Common myeloid progenitor, CD34-positive (primary cell): Measurements from ENCODE around the gene SEMA4D.

Experiments
- CTCF ChIA-PET: fragments of 350-600 bp; sonication (Branson Sonifier 250); formaldehyde crosslinking; loops from one replicate; lab custom pipeline; 2021; ENCODE audit warnings: antibody characterized with exemption; lab: Charles Lee
- POLR2A ChIA-PET: fragments of 350-600 bp; sonication (Branson Sonifier 250); formaldehyde crosslinking; loops from one replicate; lab custom pipeline; 2021; ENCODE audit warnings: antibody characterized with exemption; lab: Charles Lee
- DNase-seq, 3 donors: peaks; one replicate each; pipeline versions ENCODE4 v3.0.0 to v3.0.0-alpha.2; 2013
- H3K27ac ChIP-seq, 2 experiments: 1 replicate in 1 of 2; 2 replicates in 1 of 2; pipeline ENCODE4 v1.7.0; 2013; ENCODE audit warnings: inconsistent platforms in 2 of 2, low read length in 2 of 2, mild to moderate bottlenecking in 2 of 2, low read depth in 1 of 2, moderate library complexity in 1 of 2; ENCODE audit not compliant: severe bottlenecking in 2 of 2, insufficient read depth in 1 of 2, poor library complexity in 1 of 2
- H3K27me3 ChIP-seq, 5 experiments: replicated peaks in 2 of 5; 1 replicate in 3 of 5; 2 replicates in 2 of 5; pipeline versions ENCODE4 v1.6.1 to v1.7.0; 2013; ENCODE audit warnings: low read length in 4 of 5, mild to moderate bottlenecking in 2 of 5, moderate library complexity in 2 of 5, inconsistent platforms in 1 of 5; ENCODE audit not compliant: insufficient read depth in 5 of 5, control insufficient read depth in 4 of 5
- H3K36me3 ChIP-seq, 4 experiments: 1 replicate in 2 of 4; 2 replicates in 2 of 4; pipeline versions ENCODE4 v1.6.1 to v1.7.0; 2013; ENCODE audit warnings: low read length in 3 of 4, control low read depth in 1 of 4, mild to moderate bottlenecking in 1 of 4; ENCODE audit not compliant: control insufficient read depth in 4 of 4, insufficient read depth in 4 of 4
- H3K4me1 ChIP-seq, 4 experiments: 1 replicate in 3 of 4; 2 replicates in 1 of 4; pipeline versions ENCODE4 v1.6.1 to v1.7.1; 2013; ENCODE audit warnings: low read length in 3 of 4, mild to moderate bottlenecking in 3 of 4, control low read depth in 1 of 4, inconsistent platforms in 1 of 4, moderate library complexity in 1 of 4; ENCODE audit not compliant: control insufficient read depth in 4 of 4, insufficient read depth in 4 of 4; ENCODE audit errors: control extremely low read depth in 1 of 4
- H3K4me3 ChIP-seq, 7 experiments: 1 replicate in 4 of 7; 2 replicates in 3 of 7; pipeline versions ENCODE4 v1.5.1 to v1.7.0; 2013; ENCODE audit warnings: mild to moderate bottlenecking in 7 of 7, low read length in 6 of 7, moderate library complexity in 6 of 7, inconsistent platforms in 2 of 7, low read depth in 2 of 7, control low read depth in 1 of 7; ENCODE audit not compliant: insufficient read depth in 4 of 7, control insufficient read depth in 1 of 7; ENCODE audit errors: extremely low read depth in 1 of 7
- H3K9me3 ChIP-seq, 5 experiments: 1 replicate in 4 of 5; 2 replicates in 1 of 5; pipeline versions ENCODE4 v1.6.1 to v1.7.1; 2013; ENCODE audit warnings: low read length in 4 of 5, mild to moderate bottlenecking in 2 of 5, inconsistent platforms in 1 of 5, low read depth in 1 of 5, moderate library complexity in 1 of 5; ENCODE audit not compliant: control insufficient read depth in 4 of 5, insufficient read depth in 2 of 5; ENCODE audit errors: control extremely low read depth in 1 of 5
- WGBS: methylation state at CpG from one replicate; pipeline ENCODE4 v1.1.5; 2013; ENCODE audit not compliant: insufficient coverage; 5-methylcytosine and 5-hydroxymethylcytosine counted together

SEMA4D gene

GRCh38 chr9:89413963-89414638 lies 83.8 kb downstream of the SEMA4D start:
- Histone ChIP-seq H3K27ac (no peak overlapping the region), H3K9me3 (peaks cover 0 to 3% (median 0%) of the 10 kb centered on the region in 5 experiments), H3K4me3 (no peak overlapping the region), H3K36me3 (peaks cover 13 to 50% (median 17%) of the 10 kb centered on the region in 4 experiments), H3K27me3 (no peaks in the 10 kb centered on the region), H3K4me1 (peaks cover 13 to 70% (median 51%) of the 10 kb centered on the region in 4 experiments)
- DNase-seq = no peak
- 92% methylated on average over 4 of the region's 4 CpGs for WGBS
- ChIA-PET POLR2A (no interaction called here), CTCF (interaction anchor here (1.0 to 1.1 kb wide), 2 partner anchors 11 to 135 kb away, joined by 3 to 4 read pairs; no protein-coding TSS in a partner anchor)

- H3K9me3 ChIP-seq = peaks cover 0 to 3% (median 0%) of the 10 kb centered on the region in 5 experiments
- H3K27ac ChIP-seq = no peak overlapping the region
- no peak for DNase-seq
- H3K36me3 ChIP-seq = peaks cover 13 to 49% (median 17%) of the 10 kb centered on the region in 4 experiments
- CTCF ChIA-PET = no interaction called here
- POLR2A ChIA-PET = no interaction called here
- 100% methylated on average over 2 of the region's 4 CpGs for WGBS
- H3K4me3 ChIP-seq = no peak overlapping the region
- H3K27me3 ChIP-seq = no peaks in the 10 kb centered on the region
- H3K4me1 ChIP-seq = peaks cover 20 to 71% (median 51%) of the 10 kb centered on the region in 4 experiments
These were observed 85.0 kb downstream of the SEMA4D start for GRCh38 chr9:89412951-89413350.

- Histone ChIP-seq H3K36me3 (peaks cover 10 to 46% (median 17%) of the 10 kb centered on the region in 4 experiments), H3K4me1 (peaks cover 23 to 71% (median 51%) of the 10 kb centered on the region in 4 experiments), H3K9me3 (peaks cover 0 to 3% (median 0%) of the 10 kb centered on the region in 5 experiments), H3K27me3 (no peaks in the 10 kb centered on the region), H3K27ac (no peak overlapping the region), H3K4me3 (no peak overlapping the region)
- no peak for DNase-seq
- WGBS = 96% methylated on average over 4 of the region's 5 CpGs
- ChIA-PET POLR2A (no interaction called here), CTCF (no interaction called here)
These were observed 85.4 kb downstream of the SEMA4D start for GRCh38 chr9:89412541-89412940.

- no peak for DNase-seq
- peak overlapping the region in 1 of 2 experiments; percentile 20 for H3K27ac ChIP-seq
- ChIA-PET CTCF (no interaction called here), POLR2A (no interaction called here)
- H3K4me3 ChIP-seq = no peak overlapping the region
- whole genome bisulfite sequencing = 100% methylated on average over 6 of the region's 6 CpGs
- peaks cover 0 to 3% (median 0%) of the 10 kb centered on the region in 5 experiments for H3K9me3 ChIP-seq
- peaks cover 10 to 50% (median 17%) of the 10 kb centered on the region in 4 experiments for H3K36me3 ChIP-seq
- H3K27me3 ChIP-seq = no peaks in the 10 kb centered on the region
- peaks cover 23 to 71% (median 52%) of the 10 kb centered on the region in 4 experiments for H3K4me1 ChIP-seq
These were observed 86.2 kb downstream of the SEMA4D start for GRCh38 chr9:89411759-89412158.

GRCh38 chr9:89410641-89411350 lies 87.1 kb downstream of the SEMA4D start:
- Histone ChIP-seq H3K27me3 (no peaks in the 10 kb centered on the region), H3K36me3 (peaks cover 10 to 45% (median 17%) of the 10 kb centered on the region in 4 experiments), H3K27ac (peak overlapping the region; percentile 18 to 20), H3K4me3 (peak overlapping the region in 1 of 7 experiments; percentile 0), H3K4me1 (peaks cover 23 to 76% (median 60%) of the 10 kb centered on the region in 4 experiments), H3K9me3 (peaks cover 0 to 3% (median 0%) of the 10 kb centered on the region in 5 experiments)
- WGBS = 82% methylated on average over 4 of the region's 7 CpGs
- peak in 1 of 3 donors; percentile 38 for DNase-seq
- POLR2A ChIA-PET = interaction anchor here (0.7 kb wide), 1 partner anchor 31 kb away, joined by 4 read pairs; no protein-coding TSS in a partner anchor
- CTCF ChIA-PET = interaction anchor here (0.6 to 1.6 kb wide), 11 partner anchors 8 to 176 kb away, joined by 3 to 8 read pairs (median 4); no protein-coding TSS in a partner anchor

- ChIA-PET POLR2A (interaction anchor here (0.7 kb wide), 1 partner anchor 30 kb away, joined by 4 read pairs; no protein-coding TSS in a partner anchor), CTCF (interaction anchor here (0.6 to 1.6 kb wide), 10 partner anchors 9 to 176 kb away, joined by 3 to 8 read pairs (median 4); no protein-coding TSS in a partner anchor)
- Histone ChIP-seq H3K4me3 (no peak overlapping the region), H3K9me3 (peaks cover 0 to 3% (median 0%) of the 10 kb centered on the region in 5 experiments), H3K27me3 (no peaks in the 10 kb centered on the region), H3K4me1 (peaks cover 23 to 83% (median 68%) of the 10 kb centered on the region in 4 experiments), H3K27ac (peak overlapping the region in 1 of 2 experiments; percentile 85), H3K36me3 (peaks cover 12 to 48% (median 16%) of the 10 kb centered on the region in 4 experiments)
- WGBS = 93% methylated on average over 3 of the region's 8 CpGs
- DNase-seq = peak in 1 of 3 donors; percentile 24
These were observed 87.9 kb downstream of the SEMA4D start for GRCh38 chr9:89410022-89410421.
